WTC11 (cell line): ENCODE data around the gene SUPT3H. TPM values are rescaled to one million over a fixed set of nuclear protein-coding genes. Genes with fewer than 3 reads are reported as not detected.

Experiments used
- ATAC-seq: fragments of 200-7000 bp; cut with Tn5 transposase; 2 replicates; pipeline ENCODE4 v1.10.0; 2021; ENCODE audit warnings: mild to moderate bottlenecking, moderate library complexity
- CTCF ChIA-PET: fragments of 300-600 bp; sonication (Branson Sonifier 250); formaldehyde crosslinking; loops from one replicate; lab custom pipeline; 2021; ENCODE audit warnings: antibody characterized with exemption; lab: Charles Lee
- POLR2A ChIA-PET: fragments of 350-600 bp; sonication (Branson Sonifier 250); formaldehyde crosslinking; loops from one replicate; lab custom pipeline; 2021; ENCODE audit warnings: antibody characterized with exemption; lab: Charles Lee
- DNase-seq: peaks from one replicate; pipeline ENCODE4 v3.0.0; 2021; ENCODE audit warnings: low spot score
- H3K27ac Mint-ChIP-seq: 2 replicates; pipeline ENCODE4 v1.8.0; 2021; ENCODE audit warnings: mixed read lengths
- H3K27me3 Mint-ChIP-seq: 2 replicates; pipeline ENCODE4 v1.8.0; 2021; ENCODE audit warnings: low read depth, mild to moderate bottlenecking, moderate library complexity, mixed read lengths
- H3K36me3 Mint-ChIP-seq: 2 replicates; pipeline ENCODE4 v1.8.0; 2021; ENCODE audit warnings: mixed read lengths
- H3K4me1 Mint-ChIP-seq: 2 replicates; pipeline ENCODE4 v1.8.0; 2022; ENCODE audit warnings: mixed read lengths
- H3K4me3 Mint-ChIP-seq: 2 replicates; pipeline ENCODE4 v1.8.0; 2021; ENCODE audit warnings: mild to moderate bottlenecking, moderate library complexity, mixed read lengths
- H3K9me3 Mint-ChIP-seq: 2 replicates; pipeline ENCODE4 v1.8.0; 2021; ENCODE audit warnings: mixed read lengths
- E2F4 ChIP-seq: sonication (generic); formaldehyde crosslinking; IDR thresholded peaks from 2 replicates; pipeline ENCODE4 v1.8.1; 2022; ENCODE audit warnings: low read depth, mild to moderate bottlenecking, moderate library complexity, missing genetic modification reagents, borderline replicate concordance
- ESRRA ChIP-seq: sonication (generic); formaldehyde crosslinking; IDR thresholded peaks from 2 replicates; pipeline ENCODE4 v1.8.1; 2022; ENCODE audit warnings: mild to moderate bottlenecking, missing genetic modification reagents, borderline replicate concordance
- FOXK1 ChIP-seq: sonication (generic); formaldehyde crosslinking; IDR thresholded peaks from 2 replicates; pipeline ENCODE4 v1.8.0; 2022; ENCODE audit warnings: mild to moderate bottlenecking, moderate library complexity, missing genetic modification reagents
- GABPB1 ChIP-seq: sonication (generic); formaldehyde crosslinking; IDR thresholded peaks from 2 replicates; pipeline ENCODE4 v1.8.1; 2023; ENCODE audit warnings: mild to moderate bottlenecking, missing genetic modification reagents
- GRHL2 ChIP-seq: fragments of 250-450 bp; sonication (Bioruptor Pico); IDR thresholded peaks from 2 replicates; pipeline ENCODE4 v1.8.0; 2022; ENCODE audit warnings: mild to moderate bottlenecking, moderate library complexity; ENCODE audit not compliant: insufficient replicate concordance, severe bottlenecking
- IRF2 ChIP-seq: sonication (generic); formaldehyde crosslinking; IDR thresholded peaks from 2 replicates; pipeline ENCODE4 v1.8.0; 2022; ENCODE audit warnings: low read depth, missing genetic modification reagents, borderline replicate concordance
- KAT7 ChIP-seq: sonication (generic); formaldehyde crosslinking; IDR thresholded peaks from 2 replicates; pipeline ENCODE4 v1.8.1; 2023; ENCODE audit warnings: missing genetic modification reagents, mild to moderate bottlenecking, borderline replicate concordance
- MLX ChIP-seq: sonication (generic); formaldehyde crosslinking; IDR thresholded peaks from 2 replicates; pipeline ENCODE4 v1.8.1; 2023; ENCODE audit warnings: mild to moderate bottlenecking, missing genetic modification reagents, moderate library complexity
- NR1H2 ChIP-seq: sonication (generic); formaldehyde crosslinking; IDR thresholded peaks from 2 replicates; pipeline ENCODE4 v1.9.0; 2021; ENCODE audit warnings: mild to moderate bottlenecking, moderate library complexity, missing genetic modification reagents
- RORB ChIP-seq: fragments of 250-450 bp; sonication (Bioruptor Pico); IDR thresholded peaks from 2 replicates; pipeline ENCODE4 v1.9.0; 2021; ENCODE audit warnings: mild to moderate bottlenecking
- SOX15 ChIP-seq: fragments of 250-450 bp; sonication (Bioruptor Pico); IDR thresholded peaks from 2 replicates; pipeline ENCODE4 v1.9.0; 2021; ENCODE audit warnings: mild to moderate bottlenecking
- TCF7 ChIP-seq: sonication (generic); formaldehyde crosslinking; IDR thresholded peaks from 2 replicates; pipeline ENCODE4 v1.8.0; 2022; ENCODE audit warnings: mild to moderate bottlenecking, low read depth, missing genetic modification reagents, moderate library complexity
- TEAD4 ChIP-seq: sonication (generic); formaldehyde crosslinking; IDR thresholded peaks from 2 replicates; pipeline ENCODE4 v1.8.0; 2022; ENCODE audit warnings: mild to moderate bottlenecking, missing genetic modification reagents
- ZNF121 ChIP-seq: sonication (generic); formaldehyde crosslinking; IDR thresholded peaks from 2 replicates; pipeline ENCODE4 v1.8.0; 2023; ENCODE audit warnings: missing genetic modification reagents
- ZNF317 ChIP-seq: sonication (generic); formaldehyde crosslinking; IDR thresholded peaks from 2 replicates; pipeline ENCODE4 v1.8.1; 2023; ENCODE audit warnings: low read depth, mild to moderate bottlenecking, moderate library complexity, missing genetic modification reagents, borderline replicate concordance
- ZSCAN18 ChIP-seq: fragments of 250-450 bp; sonication (Bioruptor Pico); IDR thresholded peaks from 2 replicates; pipeline ENCODE4 v2.1.2; 2022; ENCODE audit warnings: mild to moderate bottlenecking, moderate library complexity
- total RNA-seq: library from RNA; stranded (reverse); gene quantifications from 3 replicates; pipeline ENCODE4 v1.2.3, GENCODE V29; 2021
- TF ChIP-seq, protein P1 (sequence below): fragments of 200-600 bp; IDR thresholded peaks from 2 replicates; pipeline ENCODE4 v1.8.0; 2022; ENCODE audit warnings: antibody characterized with exemption
- TF ChIP-seq, protein P2 (sequence below): sonication (generic); formaldehyde crosslinking; IDR thresholded peaks from 2 replicates; pipeline ENCODE4 v1.8.0; 2023; ENCODE audit warnings: missing genetic modification reagents

SUPT3H gene
- total RNA-seq, 1 experiment from 2014 or later: 15.3 TPM

DNA sequence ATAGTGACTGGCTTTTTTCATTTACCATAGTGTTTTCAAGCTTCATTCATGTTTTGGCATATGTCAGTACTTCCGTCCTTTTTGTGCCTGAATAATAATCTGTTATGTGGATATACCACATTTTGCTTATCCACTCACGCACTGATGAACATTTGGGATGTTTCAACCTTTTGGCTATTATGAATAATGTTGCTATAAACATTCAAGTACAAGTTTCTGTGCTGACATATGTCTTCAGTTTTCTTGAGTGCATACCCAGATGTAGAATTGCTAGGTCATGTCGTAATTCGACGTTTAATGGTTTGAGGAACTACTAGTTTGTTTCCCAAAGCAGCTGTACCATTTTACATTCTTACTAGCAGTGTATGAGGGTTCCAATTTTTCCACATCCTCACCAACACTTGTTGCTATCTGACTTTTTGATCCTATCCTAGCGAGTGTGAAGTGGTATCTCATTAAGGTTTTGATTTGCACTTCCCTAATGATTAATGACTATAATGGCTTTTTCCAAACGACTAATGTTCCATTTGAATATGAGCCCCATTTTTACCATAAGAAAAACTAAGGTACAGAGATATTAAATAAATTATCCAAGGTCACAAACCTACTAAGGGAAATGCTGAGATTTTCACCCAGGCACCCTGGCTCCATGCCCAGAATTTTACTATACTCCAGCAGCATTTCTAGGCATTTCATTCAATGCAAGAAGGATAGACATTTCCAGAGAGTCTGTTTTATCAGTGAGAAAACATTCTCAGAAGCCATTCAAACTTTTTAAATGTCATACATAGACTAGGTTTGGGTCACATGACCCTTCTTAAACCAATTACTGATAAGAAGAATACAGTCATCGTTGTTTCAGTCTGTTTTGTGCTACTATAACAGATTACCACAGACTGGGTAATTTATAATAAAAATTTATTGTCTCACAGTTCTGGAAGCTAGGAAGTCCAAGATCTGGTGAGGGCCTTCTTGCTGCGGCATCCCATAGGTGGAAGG is 120.7 kb downstream of the SUPT3H start:
- ATAC-seq (no peak), DNase-seq (no peak)
- ChIA-PET POLR2A (no interaction called here), CTCF (no interaction called here)
- Mint-ChIP-seq H3K9me3 (no peaks in the 10 kb centered on the region), H3K4me3 (no peak overlapping the region), H3K27ac (no peak overlapping the region), H3K36me3 (no peaks in the 10 kb centered on the region), H3K4me1 (no peaks in the 10 kb centered on the region), H3K27me3 (no peaks in the 10 kb centered on the region)
- no peak for TF ChIP-seq RORB
- TF ChIP-seq TEAD4 (CRISPR knock-in tag): no peak
- no peak for TF ChIP-seq GABPB1 (CRISPR knock-in tag)
- no peak for TF ChIP-seq IRF2 (CRISPR knock-in tag)
- no peak for TF ChIP-seq FOXK1 (CRISPR knock-in tag)
- TF ChIP-seq ZNF317 (CRISPR knock-in tag): no peak

DNA sequence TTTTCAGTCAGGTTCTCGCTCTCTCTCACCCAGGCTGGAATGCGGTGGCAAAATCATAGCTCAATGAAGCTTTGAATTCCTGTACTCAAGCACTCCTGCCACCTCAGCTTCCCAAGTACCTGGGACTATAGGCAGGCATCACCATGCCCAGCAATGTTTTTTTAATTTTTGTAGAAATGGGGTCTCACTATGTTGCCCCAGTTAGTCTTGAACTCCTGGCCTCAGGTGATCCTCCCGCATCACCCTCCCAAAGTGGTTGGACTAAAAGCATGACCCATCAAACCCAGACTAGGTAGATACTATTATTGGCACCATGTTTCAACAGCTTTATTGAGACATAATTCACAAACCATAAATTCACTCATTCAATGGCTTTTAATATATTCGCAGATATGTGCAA is 122.3 kb downstream of the SUPT3H start:
- H3K4me1 Mint-ChIP-seq: no peaks in the 10 kb centered on the region

DNA sequence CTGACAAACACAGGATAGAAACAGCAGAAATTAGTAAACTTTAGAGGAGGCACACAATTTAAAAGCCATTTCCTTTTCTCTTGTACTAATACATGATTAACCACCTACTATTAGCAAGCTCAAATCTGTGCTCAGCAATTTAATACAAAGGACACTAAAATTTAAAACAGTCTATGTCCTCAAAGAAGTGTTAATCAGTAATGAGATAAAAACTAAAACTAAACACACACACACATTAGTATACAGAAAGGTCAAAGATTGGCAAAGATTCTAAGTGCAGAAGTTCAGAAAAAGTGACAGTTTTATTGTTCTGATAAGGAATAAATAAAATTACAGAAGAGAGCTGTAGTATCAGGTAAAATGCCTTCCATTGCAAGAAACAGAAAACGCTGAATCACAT is 123.5 kb downstream of the SUPT3H start:
- Mint-ChIP-seq H3K27me3 (no peaks in the 10 kb centered on the region), H3K9me3 (no peaks in the 10 kb centered on the region), H3K27ac (no peak overlapping the region), H3K4me3 (no peak overlapping the region), H3K36me3 (no peaks in the 10 kb centered on the region), H3K4me1 (peaks cover 7% of the 10 kb centered on the region)
- ATAC-seq (no peak), DNase-seq (no peak)
- CTCF ChIA-PET: no interaction called here
- POLR2A ChIA-PET: no interaction called here
- TF ChIP-seq ZSCAN18 (CRISPR knock-in tag) (no peak), MLX (CRISPR knock-in tag) (no peak), GRHL2 (CRISPR knock-in tag) (no peak)
- TF ChIP-seq, protein P1, sequence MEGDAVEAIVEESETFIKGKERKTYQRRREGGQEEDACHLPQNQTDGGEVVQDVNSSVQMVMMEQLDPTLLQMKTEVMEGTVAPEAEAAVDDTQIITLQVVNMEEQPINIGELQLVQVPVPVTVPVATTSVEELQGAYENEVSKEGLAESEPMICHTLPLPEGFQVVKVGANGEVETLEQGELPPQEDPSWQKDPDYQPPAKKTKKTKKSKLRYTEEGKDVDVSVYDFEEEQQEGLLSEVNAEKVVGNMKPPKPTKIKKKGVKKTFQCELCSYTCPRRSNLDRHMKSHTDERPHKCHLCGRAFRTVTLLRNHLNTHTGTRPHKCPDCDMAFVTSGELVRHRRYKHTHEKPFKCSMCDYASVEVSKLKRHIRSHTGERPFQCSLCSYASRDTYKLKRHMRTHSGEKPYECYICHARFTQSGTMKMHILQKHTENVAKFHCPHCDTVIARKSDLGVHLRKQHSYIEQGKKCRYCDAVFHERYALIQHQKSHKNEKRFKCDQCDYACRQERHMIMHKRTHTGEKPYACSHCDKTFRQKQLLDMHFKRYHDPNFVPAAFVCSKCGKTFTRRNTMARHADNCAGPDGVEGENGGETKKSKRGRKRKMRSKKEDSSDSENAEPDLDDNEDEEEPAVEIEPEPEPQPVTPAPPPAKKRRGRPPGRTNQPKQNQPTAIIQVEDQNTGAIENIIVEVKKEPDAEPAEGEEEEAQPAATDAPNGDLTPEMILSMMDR: no peak

More for the DNA sequence above, 122.3 kb downstream of the SUPT3H start:
- ATAC-seq: no peak
- Mint-ChIP-seq H3K27ac (no peak overlapping the region), H3K27me3 (no peaks in the 10 kb centered on the region), H3K4me3 (no peak overlapping the region), H3K36me3 (no peaks in the 10 kb centered on the region), H3K9me3 (no peaks in the 10 kb centered on the region)
- ChIA-PET CTCF (interaction anchor here (0.6 kb wide), 1 partner anchor 1355 kb away, joined by 3 read pairs; no protein-coding TSS in a partner anchor), POLR2A (interaction anchor here (0.5 kb wide), 1 partner anchor 57 kb away, joined by 3 read pairs; no protein-coding TSS in a partner anchor)
- DNase-seq: no peak
- TF ChIP-seq KAT7 (CRISPR knock-in tag): no peak
- no peak for TF ChIP-seq SOX15
- TF ChIP-seq ZNF121 (CRISPR knock-in tag): 0 out of 2 replicates have a peak, but pooled peaks have one; percentile 8
- no peak for TF ChIP-seq NR1H2 (CRISPR knock-in tag)

- H3K4me1 Mint-ChIP-seq: peaks cover 8% of the 10 kb centered on the region
- ATAC-seq (no peak), DNase-seq (no peak)
- no peaks in the 10 kb centered on the region for H3K27me3 Mint-ChIP-seq
- TF ChIP-seq ESRRA (CRISPR knock-in tag) (no peak), KAT7 (CRISPR knock-in tag) (no peak), E2F4 (CRISPR knock-in tag) (no peak), IRF2 (CRISPR knock-in tag) (no peak), TCF7 (CRISPR knock-in tag) (no peak)
- TF ChIP-seq, protein P2, sequence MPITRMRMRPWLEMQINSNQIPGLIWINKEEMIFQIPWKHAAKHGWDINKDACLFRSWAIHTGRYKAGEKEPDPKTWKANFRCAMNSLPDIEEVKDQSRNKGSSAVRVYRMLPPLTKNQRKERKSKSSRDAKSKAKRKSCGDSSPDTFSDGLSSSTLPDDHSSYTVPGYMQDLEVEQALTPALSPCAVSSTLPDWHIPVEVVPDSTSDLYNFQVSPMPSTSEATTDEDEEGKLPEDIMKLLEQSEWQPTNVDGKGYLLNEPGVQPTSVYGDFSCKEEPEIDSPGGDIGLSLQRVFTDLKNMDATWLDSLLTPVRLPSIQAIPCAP (CRISPR knock-in tag): no peak
- H3K9me3 Mint-ChIP-seq: no peaks in the 10 kb centered on the region
- ChIA-PET POLR2A (no interaction called here), CTCF (no interaction called here)
- no peak overlapping the region for H3K4me3 Mint-ChIP-seq
- no peak overlapping the region for H3K27ac Mint-ChIP-seq
- H3K36me3 Mint-ChIP-seq: no peaks in the 10 kb centered on the region
Measured at GRCh38 chr6:45253453-45253852, 124.3 kb downstream of the SUPT3H start.
